Measurements from ENCODE around the gene COL23A1. TPM values are rescaled to one million over a fixed set of nuclear protein-coding genes. Genes with fewer than 3 reads are reported as not detected.

The COL23A1 gene
- total and polyA plus RNA-seq, 2 of the 8 experiments (the other 6 are each of a cell fraction or from before 2014, with no cell fraction given) = 3.1 to 4.7 TPM

DNA sequence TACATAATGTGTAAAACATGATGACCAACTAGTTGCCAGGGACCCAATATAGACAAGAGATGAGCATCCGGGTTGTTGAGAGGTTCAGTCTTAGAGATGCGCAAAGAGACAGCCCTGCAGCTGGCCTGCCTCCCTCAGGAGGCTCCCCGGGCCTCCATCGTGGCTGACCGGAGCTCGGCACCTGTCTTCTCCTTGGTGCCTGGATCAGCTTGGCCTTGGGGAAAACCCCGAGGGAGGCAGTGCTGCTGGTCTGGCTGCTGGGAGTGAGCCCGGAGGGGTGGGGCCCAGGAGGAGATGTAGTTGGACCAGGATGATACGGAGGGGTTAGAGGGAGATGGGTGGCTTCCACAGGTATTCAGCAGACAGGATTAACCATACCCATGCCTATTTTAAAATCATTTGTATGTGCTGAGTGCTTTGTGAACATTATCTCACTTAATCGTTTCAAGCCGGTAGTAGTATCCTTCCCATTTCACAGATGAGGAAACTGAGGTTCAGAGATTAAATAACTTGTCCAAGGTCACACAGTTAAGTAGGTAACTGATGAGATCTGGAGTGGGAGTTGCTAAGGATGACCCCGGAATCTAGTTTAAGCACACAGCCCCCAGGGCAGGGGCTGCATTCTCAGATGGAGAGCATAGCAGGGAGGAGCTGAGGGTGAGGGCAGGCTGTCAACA, 173.8 kb downstream of the COL23A1 start:
- Histone ChIP-seq H3K18ac (ENCODE audit: extremely low read depth, low read length) (no peak overlapping the region), H3K27ac (ENCODE audit: low read depth, low read length) (no peak overlapping the region), H2BK120ac (replicated peaks; ENCODE audit: low read depth, low read length) (no peak overlapping the region), H3K9ac (replicated peaks in 1 of 4; ENCODE audit: extremely low read depth in 1 of 4, low read depth in 3 of 4, low read length in 3 of 4) (no peak overlapping the region), H2BK15ac (ENCODE audit: low read length) (no peak overlapping the region), H4K5ac (ENCODE audit: insufficient read length, low read depth, low read length) (no peak overlapping the region), H3K23me2 (ENCODE audit: low read depth, low read length) (no peaks in the 10 kb centered on the region), H2BK20ac (ENCODE audit: low read length) (no peak overlapping the region), H2AK5ac (ENCODE audit: low read depth, low read length) (no peak overlapping the region), H3K79me2 (ENCODE audit: control insufficient read depth in 1 of 2, insufficient read depth in 2 of 2, low read length in 2 of 2) (no peaks in the 10 kb centered on the region), H3K79me1 (ENCODE audit: low read depth, low read length) (peaks cover 2% of the 10 kb centered on the region; the same call in 1 of the 2 replicates), H2BK5ac (ENCODE audit: low read depth, low read length) (no peak overlapping the region), H3K4me3 (ENCODE audit: extremely low read depth in 1 of 4, insufficient read depth in 2 of 4, low read depth in 3 of 4, low read length in 4 of 4) (no peak overlapping the region), H4K91ac (replicated peaks; ENCODE audit: insufficient read length, low read length) (no peak overlapping the region), H3K14ac (ENCODE audit: insufficient read length) (no peak overlapping the region), H4K8ac (ENCODE audit: extremely low read depth, insufficient read depth, low read length) (no peak overlapping the region; the same call in 1 of the 2 replicates), H3K27me3 (replicated peaks in 1 of 4; ENCODE audit: control insufficient read depth in 3 of 4, extremely low read depth in 1 of 4, insufficient read depth in 3 of 4, low read length in 3 of 4) (no peaks in the 10 kb centered on the region), H4K20me1 (replicated peaks in 1 of 2; ENCODE audit: control insufficient read depth in 1 of 2, insufficient read depth in 2 of 2, low read length in 2 of 2) (no peaks in the 10 kb centered on the region), H3K36me3 (ENCODE audit: control insufficient read depth in 2 of 4, insufficient read depth in 4 of 4, low read length in 3 of 4) (no peaks in the 10 kb centered on the region), H2AFZ (ENCODE audit: low read length) (no peak overlapping the region), H3K9me3 (ENCODE audit: insufficient read depth in 2 of 2, low read depth in 1 of 2, low read length in 1 of 2) (no peaks in the 10 kb centered on the region), H3K4me1 (replicated peaks in 1 of 4; ENCODE audit: control insufficient read depth in 3 of 4, insufficient read depth in 4 of 4, low read length in 3 of 4) (peaks cover 9 to 28% (median 19%) of the 10 kb centered on the region in 4 experiments), H3K56ac (replicated peaks; ENCODE audit: insufficient read length, low read depth, low read length) (no peak overlapping the region), H3K4ac (replicated peaks; ENCODE audit: insufficient read length, low read depth, low read length) (no peak overlapping the region), H3K23ac (ENCODE audit: insufficient read length) (no peak overlapping the region), H2BK12ac (ENCODE audit: low read depth, low read length) (no peak overlapping the region; the same call in 1 of the 2 replicates), H3K4me2 (ENCODE audit: insufficient read depth in 1 of 2, low read depth in 2 of 2, low read length in 2 of 2) (no peak overlapping the region)
- WGBS, 2 experiments (ENCODE audit: extremely low coverage in 1 of 2, insufficient coverage in 1 of 2, insufficient read length in 1 of 2, insufficient replicate concordance in 2 of 2, low coverage in 1 of 2, low lambda C conversion rate in 2 of 2, missing lambda C conversion rate in 1 of 2) = 82% methylated on average over 12 of the region's 12 CpGs; no CpG with 5 or more reads in 1 of the 2 experiments
- CTCF ChIA-PET (ENCODE audit: partially characterized antibody) = interaction anchor here (0.8 to 2.1 kb wide), 8 partner anchors 19 to 181 kb away, joined by 3 to 12 read pairs (median 3); partner anchors contain the start of gene COL23A1
- no peak for DNase-seq (ENCODE audit: low read depth in 1 of 2, low spot score in 2 of 2)
- no peak for FAIRE-seq
- TF ChIP-seq KDM1A (IDR thresholded peaks at IDR 0.05; ENCODE audit: borderline replicate concordance, low read length) (0 out of 2 replicates have a peak, but pooled peaks have one; percentile 24), TAF7 (optimal IDR thresholded peaks at IDR 0.05; ENCODE audit: borderline replicate concordance, low read depth, low read length) (no peak)
- POLR2A ChIA-PET (ENCODE audit: partially characterized antibody) = interaction anchor here (1.1 to 1.3 kb wide), 2 partner anchors 128 to 210 kb away, joined by 3 read pairs; no protein-coding TSS in a partner anchor

Measured in H1 (cell line).